Gastroesophageal sphincter (tissue), 4 donors: ENCODE results near the gene OPCML. TPM values are rescaled to one million over a fixed set of nuclear protein-coding genes. Genes with fewer than 3 reads are reported as not detected.

Source experiments
- ATAC-seq: fragments of 150-250 bp; one replicate; pipeline ENCODE4 v1.9.1; 2016; ENCODE audit warnings: mild to moderate bottlenecking, moderate library complexity
- H3K27ac ChIP-seq, 4 donors: fragments of 200-600 bp; sonication (generic) in 3 of 4; 1 replicate in 3 of 4; 2 replicates in 1 of 4; pipeline ENCODE4 v1.5.1; 2016 to 2019
- H3K27me3 ChIP-seq: fragments of 200-600 bp; sonication (generic); one replicate; pipeline ENCODE4 v1.5.1; 2019
- H3K36me3 ChIP-seq, 2 donors: fragments of 200-600 bp; sonication (generic); one replicate each; pipeline ENCODE4 v1.5.1; 2019; ENCODE audit warnings: control low read depth in 1 of 2
- H3K4me1 ChIP-seq, 3 donors: fragments of 200-600 bp; sonication (generic); 1 replicate in 2 of 3; 2 replicates in 1 of 3; pipeline ENCODE4 v1.5.1; 2016 to 2019; ENCODE audit warnings: control low read depth in 2 of 3
- H3K4me3 ChIP-seq, 2 donors: fragments of 200-600 bp; sonication (generic); one replicate each; pipeline ENCODE4 v1.5.1; 2019; ENCODE audit warnings: mild to moderate bottlenecking in 1 of 2, moderate library complexity in 1 of 2
- H3K9me3 ChIP-seq, 3 donors: fragments of 200-600 bp; sonication (generic); one replicate each; pipeline ENCODE4 v1.5.1; 2017 to 2019; ENCODE audit warnings: control low read depth in 2 of 3
- CTCF ChIP-seq, 4 experiments: fragments of 200-600 bp in 2 of 4; fragments of 450-650 bp in 2 of 4; sonication (generic) in 1 of 4; IDR thresholded peaks; one replicate each; pipeline ENCODE4 v1.5.1; 2017 to 2019; ENCODE audit warnings: antibody characterized with exemption in 4 of 4, mild to moderate bottlenecking in 2 of 4, moderate library complexity in 2 of 4
- EP300 ChIP-seq: sonication (generic); formaldehyde crosslinking; IDR thresholded peaks from one replicate; pipeline ENCODE4 v1.6.1; 2017; ENCODE audit warnings: antibody characterized with exemption, mild to moderate bottlenecking
- POLR2A ChIP-seq, 2 donors: fragments of 450-650 bp; IDR thresholded peaks; one replicate each; pipeline ENCODE4 v1.6.1; 2017; ENCODE audit warnings: antibody characterized with exemption in 2 of 2, mild to moderate bottlenecking in 2 of 2, moderate library complexity in 1 of 2
- POLR2AphosphoS5 ChIP-seq: sonication (generic); formaldehyde crosslinking; IDR thresholded peaks from one replicate; pipeline ENCODE4 v1.6.1; 2017; ENCODE audit warnings: antibody characterized with exemption
- WGBS, 2 donors: methylation state at CpG; one replicate each; pipeline ENCODE4 v1.1.5; 2018; ENCODE audit warnings: low coverage in 1 of 2; 5-methylcytosine and 5-hydroxymethylcytosine counted together
- total RNA-seq, 4 donors: library from RNA; depleted of rRNA; stranded (reverse); fragments of >200 nt; gene quantifications; one replicate each; pipeline ENCODE4 v1.1.0, GENCODE V29; 2016

The OPCML gene
- total RNA-seq, 4 donors from 2014 or later = 0.13 to 0.93 (median 0.33) TPM

GRCh38 chr11:132937016-132937415 is 595.3 kb downstream of the OPCML start:
- Histone ChIP-seq H3K4me3 (no peak overlapping the region), H3K9me3 (no peaks in the 10 kb centered on the region), H3K4me1 (no peaks in the 10 kb centered on the region), H3K27me3 (peaks cover 12% of the 10 kb centered on the region), H3K27ac (no peak overlapping the region), H3K36me3 (no peaks in the 10 kb centered on the region)
- no peak for TF ChIP-seq POLR2A (IDR thresholded peaks at IDR 0.05)
- no peak for TF ChIP-seq CTCF (IDR thresholded peaks at IDR 0.05)
- TF ChIP-seq EP300 = no peak
- TF ChIP-seq POLR2AphosphoS5 = no peak
- ATAC-seq = no peak
- 25 to 68% methylated on average over 1 to 4 of the region's 4 CpGs for WGBS, 2 donors

GRCh38 chr11:132935383-132935782 is 596.9 kb downstream of the OPCML start:
- Histone ChIP-seq H3K27ac (no peak overlapping the region), H3K4me3 (no peak overlapping the region), H3K36me3 (no peaks in the 10 kb centered on the region), H3K27me3 (peaks cover 3% of the 10 kb centered on the region), H3K9me3 (peaks cover 0 to under 1% (median 0%) of the 10 kb centered on the region in 3 donors), H3K4me1 (no peaks in the 10 kb centered on the region)
- 88 to 95% methylated on average over 3 of the region's 3 CpGs for WGBS, 2 donors
- no peak for TF ChIP-seq CTCF (IDR thresholded peaks at IDR 0.05)
- no peak for TF ChIP-seq EP300
- TF ChIP-seq POLR2A (IDR thresholded peaks at IDR 0.05) = no peak
- TF ChIP-seq POLR2AphosphoS5 = no peak
- no peak for ATAC-seq

GRCh38 chr11:132933703-132934102 is 598.6 kb downstream of the OPCML start:
- TF ChIP-seq POLR2AphosphoS5 (no peak), EP300 (no peak), POLR2A (IDR thresholded peaks at IDR 0.05) (no peak), CTCF (IDR thresholded peaks at IDR 0.05) (no peak)
- no peaks in the 10 kb centered on the region for H3K4me1 ChIP-seq
- H3K27ac ChIP-seq = no peak overlapping the region
- no peaks in the 10 kb centered on the region for H3K36me3 ChIP-seq
- peaks cover 3% of the 10 kb centered on the region for H3K27me3 ChIP-seq
- H3K9me3 ChIP-seq = peaks cover 0 to 9% (median 0%) of the 10 kb centered on the region in 3 donors
- ATAC-seq = no peak
- no peak overlapping the region for H3K4me3 ChIP-seq
- 85 to 96% methylated on average over 3 of the region's 3 CpGs for WGBS, 2 donors

- H3K36me3 ChIP-seq = no peaks in the 10 kb centered on the region
- H3K4me1 ChIP-seq = no peaks in the 10 kb centered on the region
- ATAC-seq = no peak
- no peaks in the 10 kb centered on the region for H3K27me3 ChIP-seq
- WGBS, 2 donors = 64 to 66% methylated on average over 2 to 3 of the region's 3 CpGs
- no peak overlapping the region for H3K27ac ChIP-seq
- peaks cover 0 to 9% (median 0%) of the 10 kb centered on the region in 3 donors for H3K9me3 ChIP-seq
- H3K4me3 ChIP-seq = no peak overlapping the region
- TF ChIP-seq POLR2A (IDR thresholded peaks at IDR 0.05) = no peak
- no peak for TF ChIP-seq CTCF (IDR thresholded peaks at IDR 0.05)
- no peak for TF ChIP-seq EP300
- no peak for TF ChIP-seq POLR2AphosphoS5
Observed at GRCh38 chr11:132925825-132926469, 606.4 kb downstream of the OPCML start.

- Histone ChIP-seq H3K4me1 (no peaks in the 10 kb centered on the region), H3K9me3 (no peaks in the 10 kb centered on the region), H3K36me3 (no peaks in the 10 kb centered on the region), H3K27me3 (no peaks in the 10 kb centered on the region), H3K4me3 (no peak overlapping the region), H3K27ac (no peak overlapping the region)
- ATAC-seq = no peak
- 96 to 100% methylated on average over 1 to 5 of the region's 6 CpGs for WGBS, 2 donors
- no peak for TF ChIP-seq EP300
- TF ChIP-seq POLR2AphosphoS5 = no peak
- TF ChIP-seq CTCF (IDR thresholded peaks at IDR 0.05) = no peak
- no peak for TF ChIP-seq POLR2A (IDR thresholded peaks at IDR 0.05)
Observed at GRCh38 chr11:132921597-132921996, 610.7 kb downstream of the OPCML start.
